ENCODE results near the gene TMEM154.

The TMEM154 gene

DNA sequence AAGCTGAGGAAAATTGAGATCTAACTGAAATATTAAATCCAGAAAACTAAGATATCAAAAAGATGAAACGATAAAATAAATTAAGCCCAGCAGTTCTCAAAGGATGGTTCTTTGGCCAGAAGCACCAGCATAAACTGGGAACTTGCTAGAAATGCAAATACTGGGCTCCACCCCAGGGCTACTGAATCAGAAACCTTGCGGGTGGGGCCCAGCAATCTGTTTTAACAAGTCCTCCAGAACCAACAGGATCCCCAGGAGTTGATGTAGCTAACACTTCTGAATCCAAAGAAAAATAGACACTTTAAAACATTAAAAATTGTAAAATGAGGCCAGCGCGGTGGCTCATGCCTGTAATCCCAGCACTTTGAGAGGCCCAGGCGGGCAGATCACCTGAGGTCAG, 14.1 kb upstream of the TMEM154 start:
- no peak for DNase-seq

DNA sequence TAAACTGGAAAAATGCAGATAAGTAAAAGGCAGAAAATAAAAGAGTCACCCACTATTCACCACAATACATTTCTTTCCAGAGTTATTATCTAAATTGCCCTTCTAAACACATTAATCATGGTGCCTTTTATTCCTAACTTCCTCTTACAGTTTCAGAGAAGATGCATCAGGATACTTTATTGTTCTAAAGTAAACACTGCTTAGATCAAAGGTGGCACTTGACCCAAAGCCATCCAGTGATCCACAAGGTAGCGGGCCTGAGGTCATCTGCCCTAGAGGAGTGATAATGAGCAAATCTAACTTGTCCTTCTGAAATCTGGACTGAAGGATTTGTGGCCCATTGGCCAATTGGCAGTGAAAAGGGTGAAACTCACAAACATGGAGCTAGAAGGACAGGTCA, 12.0 kb upstream of the TMEM154 start:
- DNase-seq, result no peak

DNA sequence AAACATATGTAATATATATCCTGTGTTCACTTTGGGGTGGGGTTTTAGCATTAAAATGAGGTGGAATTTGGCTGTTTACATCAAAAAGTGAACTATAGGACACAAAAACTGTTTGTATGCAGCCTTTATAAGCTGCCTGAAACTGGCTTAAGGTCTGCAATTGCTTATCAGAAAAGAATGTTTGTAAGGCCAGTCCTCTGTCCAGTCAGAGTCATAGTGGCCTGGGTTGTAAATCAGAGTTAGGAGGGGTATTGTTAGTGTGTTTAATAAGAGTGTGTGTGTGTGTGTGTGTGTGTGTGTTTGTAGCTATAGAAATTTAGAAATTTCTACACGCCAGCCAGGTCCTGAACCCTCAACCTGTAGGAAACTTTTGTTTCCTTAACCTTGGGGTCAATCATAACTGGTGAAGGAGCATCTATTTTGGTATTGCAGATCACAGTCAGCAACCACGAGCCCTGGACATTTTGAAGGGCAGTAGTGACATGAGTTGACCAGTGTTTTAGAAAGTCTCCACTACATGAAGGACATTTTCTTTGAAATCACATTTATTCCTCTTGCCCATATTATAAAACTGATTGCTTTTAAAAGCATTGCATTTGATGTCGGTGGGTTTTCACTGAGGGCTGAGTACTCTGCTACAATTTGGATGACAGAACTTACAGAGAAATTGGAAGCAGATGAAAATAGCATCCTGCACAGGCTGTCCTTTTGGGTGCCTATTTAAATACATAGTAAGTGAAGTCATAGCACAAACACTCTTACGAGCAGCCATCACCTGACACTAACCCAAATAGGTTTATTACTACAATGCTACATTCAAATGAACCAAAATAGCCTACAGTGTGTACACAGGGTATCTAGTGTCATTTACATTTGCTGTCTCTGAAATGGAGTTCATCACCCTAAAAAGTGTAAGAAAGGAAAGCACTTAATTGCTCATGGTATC, 11.2 kb upstream of the TMEM154 start:
- no peak for DNase-seq

DNA sequence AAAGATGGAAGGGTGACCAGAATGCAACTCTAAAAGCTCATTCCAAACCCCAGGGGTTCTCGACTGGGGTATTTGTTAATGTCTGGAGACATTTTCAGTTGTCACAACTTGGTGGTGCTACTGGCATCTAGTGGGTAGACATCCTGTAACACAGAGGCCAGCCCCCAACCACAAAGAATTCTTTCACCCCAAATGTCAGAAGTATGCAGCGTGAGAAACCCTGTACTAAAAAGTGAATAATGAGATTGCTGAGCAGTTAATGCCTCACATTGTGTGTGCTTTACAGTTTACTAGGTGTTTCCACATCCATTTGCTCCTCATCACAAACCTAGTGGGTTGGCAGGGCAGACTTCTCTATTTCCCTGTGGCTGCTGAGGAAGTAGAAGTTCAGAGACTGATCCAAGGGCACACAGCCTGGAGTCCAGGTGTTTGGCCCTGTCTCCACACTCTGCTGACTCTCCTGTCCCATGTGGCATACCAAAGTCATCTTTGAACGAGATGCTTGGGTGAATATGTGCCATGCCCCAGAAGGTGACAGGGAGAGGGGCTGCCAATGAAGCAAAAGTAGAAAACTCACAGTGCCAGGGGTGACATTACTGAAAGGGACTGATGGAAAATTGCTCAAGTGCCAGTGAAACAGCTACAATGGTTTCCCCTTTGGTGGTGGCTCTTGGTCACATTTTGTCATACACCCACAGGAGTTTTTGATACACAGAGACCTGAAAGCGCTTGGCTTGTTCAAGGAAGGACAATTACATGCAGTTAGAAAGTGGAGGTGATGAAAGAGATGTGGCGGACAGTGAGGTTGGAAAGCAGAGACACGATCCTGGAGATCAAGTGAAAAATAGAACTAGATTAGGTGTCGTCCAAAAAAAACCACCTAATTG, 10.1 kb upstream of the TMEM154 start:
- no peak for DNase-seq

DNA sequence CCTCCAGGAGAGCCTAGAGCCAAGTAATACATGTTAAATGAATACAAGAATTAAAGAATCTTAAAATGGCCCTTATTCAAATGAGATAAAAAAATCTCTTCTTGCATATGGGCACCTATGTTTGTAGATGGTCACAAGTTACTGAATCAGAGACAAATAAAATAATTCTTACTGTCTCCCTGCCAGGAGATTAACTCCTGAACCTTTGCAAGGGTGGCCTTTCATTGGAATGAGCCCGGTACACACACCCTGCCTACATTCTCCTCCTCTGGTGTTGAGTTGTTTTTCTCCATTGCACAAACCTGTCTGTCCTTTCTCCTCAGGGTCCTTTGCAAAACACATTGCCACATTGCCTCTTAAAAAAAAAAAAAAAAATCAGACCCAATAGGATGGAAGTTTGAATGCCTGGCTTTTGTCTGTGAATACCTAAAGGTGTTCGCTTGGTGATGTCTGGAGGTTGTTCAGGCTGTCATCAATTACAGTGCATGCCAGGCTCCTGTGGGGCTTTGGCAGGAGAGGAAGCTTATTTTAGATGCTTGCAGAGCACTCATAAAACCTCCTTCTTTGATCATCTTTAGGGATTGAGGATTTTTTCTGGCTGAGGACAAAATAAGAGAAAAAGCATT, 8.3 kb upstream of the TMEM154 start:
- DNase-seq, result no peak

DNA sequence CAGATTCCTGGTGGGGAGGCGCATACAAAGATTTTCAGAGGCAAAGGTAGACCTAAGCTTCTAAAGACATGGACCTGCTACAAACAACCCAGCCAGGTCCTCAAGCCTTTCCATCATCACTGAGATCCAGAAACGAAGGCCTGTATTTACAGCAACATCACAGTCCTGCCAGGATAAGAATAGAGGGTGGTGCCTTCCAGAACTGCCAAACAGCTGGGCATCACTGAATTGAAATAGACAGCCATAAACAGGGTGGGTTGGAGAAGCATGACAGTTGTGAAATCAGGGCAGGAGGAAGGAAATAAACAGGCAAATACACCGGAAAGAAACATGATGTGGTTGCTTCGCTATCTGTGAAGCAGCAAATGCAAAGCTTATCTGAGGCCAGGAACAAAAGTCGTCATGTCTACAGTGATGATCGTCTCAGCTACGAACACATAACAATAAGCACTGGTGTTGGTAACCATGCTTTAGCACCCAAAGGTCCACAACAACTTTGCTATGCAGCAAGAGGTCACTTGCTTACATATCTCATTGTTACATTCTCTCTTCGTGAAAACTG, 6.7 kb upstream of the TMEM154 start:
- DNase-seq, result no peak

DNA sequence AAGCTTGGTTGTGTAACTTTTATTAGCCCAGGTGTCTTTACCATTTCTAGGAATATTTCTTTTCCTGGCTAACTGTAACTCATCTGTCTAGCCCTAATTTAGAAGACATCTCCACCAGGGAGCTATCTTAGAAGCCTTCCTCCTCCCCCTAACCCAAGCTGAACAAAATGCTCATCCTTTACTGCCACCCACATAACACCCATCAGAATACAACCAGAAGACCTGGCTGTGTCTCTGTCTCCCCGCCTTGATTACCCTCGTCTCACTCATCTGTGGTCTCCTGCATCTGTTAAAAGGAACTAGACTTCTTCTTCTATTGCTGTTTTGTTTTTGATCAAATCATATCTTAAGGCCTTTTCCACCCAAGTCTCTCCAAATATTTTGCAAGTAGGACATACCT, 4.8 kb upstream of the TMEM154 start:
- no peak for DNase-seq

DNA sequence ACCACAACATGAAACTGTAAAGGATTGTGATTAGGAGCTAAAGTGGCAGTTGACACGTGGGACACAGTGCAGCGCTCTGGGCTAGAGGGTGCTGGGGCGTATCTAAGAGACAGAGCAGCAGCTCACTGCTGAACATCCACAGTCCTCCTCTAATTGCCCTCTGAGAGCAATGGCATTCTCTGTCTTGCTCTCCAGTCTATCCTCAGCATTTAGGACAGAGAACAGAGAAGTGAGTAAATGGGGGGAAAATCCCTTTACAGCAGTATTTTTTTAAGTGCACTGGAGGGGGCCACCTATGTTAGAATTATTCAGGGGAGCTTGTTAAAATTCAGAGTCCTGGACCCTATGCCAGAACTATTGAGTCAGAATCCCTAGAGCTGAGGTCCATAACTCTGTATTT, 4.2 kb upstream of the TMEM154 start:
- DNase-seq, result no peak

DNA sequence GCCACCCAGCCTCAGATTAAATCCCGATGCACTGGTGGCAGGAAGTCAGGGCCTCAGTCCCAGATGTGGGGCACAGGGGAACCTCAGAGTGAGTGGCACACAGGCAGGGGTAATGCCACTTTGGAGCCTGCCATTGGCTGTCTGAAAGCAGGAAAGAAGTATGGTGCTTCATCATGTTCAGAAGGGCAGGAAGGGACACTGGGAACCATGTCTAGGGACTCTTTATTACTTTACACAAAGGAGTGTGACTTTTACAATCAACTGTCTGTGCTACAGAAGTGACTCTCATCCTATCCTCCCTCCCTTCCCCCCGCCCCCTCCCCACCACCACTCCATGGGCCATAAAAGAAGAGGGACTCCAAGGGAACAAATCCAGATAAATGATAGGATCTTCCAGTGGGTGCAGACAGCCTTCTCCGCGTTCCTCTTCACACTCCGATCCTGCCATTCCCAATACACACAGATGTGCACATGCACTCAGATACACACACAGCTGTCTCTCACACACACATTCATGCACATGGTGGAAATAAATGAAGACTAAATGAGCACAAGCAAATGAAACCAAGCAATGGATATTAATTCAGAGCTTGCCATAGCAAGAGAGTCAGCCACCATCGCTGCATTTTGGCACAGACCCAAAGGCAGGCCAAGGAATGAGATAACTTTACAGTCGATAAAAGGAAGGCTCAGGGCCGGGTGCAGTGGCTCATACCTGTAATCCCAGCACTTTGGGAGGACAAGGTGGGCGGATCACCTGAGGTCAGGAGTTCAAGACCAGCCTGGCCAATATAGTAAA, 2.5 kb upstream of the TMEM154 start:
- no peak for DNase-seq

DNA sequence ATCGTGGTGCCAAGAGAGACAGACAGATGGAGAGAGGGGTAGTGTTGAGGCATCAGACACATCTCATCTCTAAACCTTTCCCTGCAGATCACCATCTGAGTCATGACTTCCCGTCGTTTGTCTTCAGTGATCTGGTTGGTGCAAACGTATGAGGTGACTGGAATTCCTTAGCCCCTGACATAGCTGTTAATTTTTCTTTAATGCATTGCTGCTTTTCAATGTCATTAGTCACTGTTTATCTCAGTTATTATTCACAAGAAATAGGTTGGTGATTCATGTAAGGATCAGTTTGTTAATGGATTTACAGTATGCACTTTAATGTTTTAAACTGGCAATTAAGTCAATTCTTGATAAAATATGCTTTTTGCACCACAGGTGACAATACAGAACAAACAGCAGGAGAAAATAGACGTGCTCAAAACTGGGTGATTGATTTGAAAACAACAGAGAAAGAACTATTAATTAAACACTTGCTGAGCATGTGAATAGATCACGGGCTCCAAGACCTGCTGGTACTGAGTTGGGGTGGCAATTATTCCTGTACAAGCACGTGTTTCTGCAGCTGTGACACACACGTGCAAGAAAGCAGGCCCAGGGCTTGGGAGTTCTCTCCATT, 1.3 kb upstream of the TMEM154 start:
- no peak for DNase-seq

DNA sequence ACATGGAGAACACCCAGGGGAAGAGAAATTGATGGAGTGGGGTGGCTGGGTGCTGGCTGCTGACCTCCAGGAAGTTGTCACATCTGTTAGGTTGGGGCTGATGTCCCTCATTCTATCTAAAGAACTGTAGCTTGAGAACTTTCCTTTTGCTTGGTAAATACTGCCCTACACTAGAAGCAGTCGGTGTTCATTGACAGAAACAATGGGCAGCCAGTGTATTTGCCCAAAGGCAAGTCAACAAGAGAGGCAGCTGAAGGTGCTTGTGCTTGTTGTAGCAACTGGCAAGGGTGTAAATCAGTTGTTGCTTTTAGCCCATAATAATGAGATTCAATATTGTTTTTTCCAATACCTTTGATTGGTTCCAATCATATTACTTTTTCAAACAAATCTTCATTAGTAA, 956 bp downstream of the TMEM154 start:
- DNase-seq, result no peak

DNA sequence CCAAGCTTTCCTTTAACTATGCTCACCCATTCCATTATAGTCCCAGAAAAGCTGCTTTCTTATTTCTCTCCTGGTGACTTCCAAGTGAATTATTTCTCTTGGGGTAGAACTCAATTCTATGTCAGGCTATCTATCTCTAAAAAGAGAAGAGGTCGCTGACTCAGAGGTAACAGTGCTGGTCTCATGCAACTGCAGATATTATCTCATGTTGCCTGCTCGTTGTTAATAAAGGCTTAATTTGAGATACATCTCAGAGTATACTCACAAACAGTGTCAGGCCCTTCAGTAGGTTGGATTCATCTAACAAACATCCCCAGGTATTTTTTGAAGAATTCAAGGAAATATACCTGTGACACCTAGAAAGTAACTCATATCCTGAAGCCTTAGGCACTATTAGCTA, 2.7 kb downstream of the TMEM154 start:
- DNase-seq, result no peak

DNA sequence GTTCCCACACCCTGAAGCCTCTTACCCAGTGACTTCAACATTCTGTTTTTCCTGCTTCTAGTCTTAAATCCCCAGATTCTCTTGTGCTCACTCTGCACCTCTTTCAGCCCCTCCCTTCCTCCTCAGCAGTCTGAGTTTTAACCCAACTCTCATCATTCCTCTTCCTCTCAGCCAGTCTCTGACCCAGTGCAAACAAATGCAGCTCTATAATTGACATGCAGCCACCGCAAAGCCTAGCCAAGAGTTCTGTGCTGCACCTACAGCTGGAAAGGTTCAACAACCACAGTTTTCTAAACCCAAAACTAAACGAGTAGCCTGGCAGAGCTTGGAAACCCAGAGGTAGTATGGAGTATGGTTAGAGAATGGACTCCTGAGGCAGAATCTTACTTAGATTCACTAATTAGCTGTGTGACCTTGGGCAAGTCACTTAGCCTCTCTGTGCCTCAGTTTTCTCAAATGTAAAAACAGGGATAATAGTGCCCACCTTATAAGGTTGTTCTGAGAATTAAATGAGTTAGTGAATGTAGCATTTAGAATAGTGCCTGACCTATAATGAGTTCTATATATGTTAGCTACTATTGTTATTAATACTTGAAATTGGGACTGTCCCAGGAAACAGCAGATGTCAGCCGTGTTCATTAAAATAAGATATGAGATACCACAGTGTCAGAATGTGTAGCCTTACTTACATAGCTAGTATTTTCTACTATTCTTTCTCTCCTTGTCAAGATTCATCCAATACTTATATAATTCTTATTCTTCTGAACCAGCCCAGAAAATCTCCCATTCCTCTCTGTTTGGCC, 3.5 kb downstream of the TMEM154 start:
- no peak for DNase-seq

DNA sequence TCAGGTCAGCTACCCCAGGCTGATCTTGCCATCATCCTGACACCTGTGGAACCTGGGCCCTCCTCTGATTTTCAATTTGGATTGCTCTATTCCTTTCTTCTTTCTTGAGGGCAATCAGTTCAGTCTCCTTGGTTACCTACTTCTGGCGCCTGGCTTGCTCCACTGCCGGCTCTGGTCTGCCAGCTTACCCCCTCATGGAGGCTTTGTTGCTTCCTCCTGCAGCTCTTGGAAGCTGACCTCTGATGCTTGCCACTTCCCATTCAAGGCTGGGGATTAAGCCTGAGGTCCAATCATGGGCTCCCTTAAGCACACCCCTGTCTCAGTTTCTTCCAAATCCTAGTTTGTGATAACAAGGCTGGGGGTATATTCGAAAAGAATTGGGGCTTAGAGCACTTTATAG, 5.4 kb downstream of the TMEM154 start:
- no peak for DNase-seq

DNA sequence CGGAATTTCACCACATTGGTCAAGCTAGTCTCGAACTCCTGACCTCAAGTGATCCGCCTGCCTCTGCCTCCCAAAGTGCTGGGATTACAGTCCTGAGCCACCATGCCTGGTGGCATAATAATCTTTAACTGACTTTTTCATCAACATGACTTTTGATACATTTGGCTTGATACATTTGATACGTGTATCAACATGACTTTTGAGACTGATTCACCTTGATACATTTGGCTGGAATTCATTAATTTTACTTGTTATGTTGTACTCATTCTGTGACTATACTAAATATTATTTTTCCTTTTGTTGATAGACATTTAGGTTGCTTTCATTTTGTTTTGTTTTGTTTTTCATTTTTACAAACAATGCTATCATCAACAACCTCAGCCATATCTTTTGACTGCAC, 6.3 kb downstream of the TMEM154 start:
- no peak for DNase-seq

DNA sequence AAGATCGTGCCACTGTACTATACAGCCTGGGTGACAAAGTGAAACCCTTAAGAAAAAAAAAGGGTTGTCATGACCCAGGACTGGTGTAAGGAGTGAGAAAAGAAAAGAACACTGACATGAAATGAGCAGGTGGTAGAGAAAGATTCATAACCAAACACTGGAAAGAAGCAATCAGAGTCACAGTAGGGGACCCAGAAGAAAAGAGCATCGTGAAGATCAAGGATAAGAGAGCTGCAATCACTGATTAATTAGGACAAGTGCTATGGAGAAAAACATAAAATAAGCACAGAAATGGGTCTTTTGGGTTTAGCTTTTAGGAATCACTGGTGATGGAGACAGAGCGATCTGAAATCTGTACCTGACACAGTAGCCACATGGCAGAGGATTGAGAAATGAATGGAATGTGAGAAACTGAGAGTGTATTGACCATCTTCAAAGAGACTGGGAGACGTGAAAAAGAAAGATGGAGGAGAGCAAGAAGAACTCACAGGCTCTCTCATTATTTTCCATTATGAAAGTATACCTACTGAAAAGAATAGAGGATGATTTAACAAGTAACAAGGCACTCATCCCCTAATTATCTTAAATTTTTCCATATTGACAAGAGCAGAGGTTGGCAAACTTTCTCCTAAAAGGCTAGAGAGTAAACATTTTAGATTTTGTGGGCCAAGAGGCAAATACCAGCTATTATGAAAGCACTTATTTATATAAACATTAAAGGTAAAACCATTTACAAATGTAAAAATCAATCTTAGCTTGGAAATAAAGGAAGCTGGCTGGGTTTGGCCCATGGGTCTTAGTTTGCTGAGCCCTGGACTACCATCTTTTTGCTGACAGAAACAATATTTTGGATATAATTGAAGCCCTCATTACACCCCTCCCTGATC, 7.3 kb downstream of the TMEM154 start:
- no peak for DNase-seq

DNA sequence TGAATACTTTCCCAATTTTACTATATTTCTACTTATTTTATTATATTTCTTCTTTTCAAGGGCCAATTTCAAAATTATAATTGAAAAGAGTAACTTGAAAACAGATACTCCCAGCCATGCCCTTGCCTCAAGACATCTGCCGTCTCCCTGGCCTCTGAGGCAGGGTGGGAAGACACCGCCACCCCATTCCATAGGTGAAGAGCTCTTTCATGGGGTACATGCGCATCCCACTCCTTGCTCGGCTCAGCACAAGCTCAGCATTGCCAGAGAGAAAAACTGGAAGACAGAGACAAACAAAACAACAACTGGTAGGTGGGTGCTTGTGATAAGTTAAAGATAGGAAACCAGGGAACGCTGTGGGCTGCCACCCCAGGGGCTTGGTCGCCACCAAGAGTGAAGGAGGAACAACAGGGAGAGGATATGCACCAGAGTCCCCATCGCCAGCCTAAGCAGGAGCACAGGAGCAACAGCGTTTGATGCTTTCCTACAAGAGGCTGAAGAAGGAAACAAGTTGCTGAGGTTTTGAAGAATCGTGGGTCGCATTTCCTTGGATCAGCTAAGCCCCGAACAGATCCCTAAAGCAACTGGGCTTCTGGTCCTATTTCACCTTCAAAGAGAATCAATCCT, 11.3 kb downstream of the TMEM154 start:
- DNase-seq, result no peak

DNA sequence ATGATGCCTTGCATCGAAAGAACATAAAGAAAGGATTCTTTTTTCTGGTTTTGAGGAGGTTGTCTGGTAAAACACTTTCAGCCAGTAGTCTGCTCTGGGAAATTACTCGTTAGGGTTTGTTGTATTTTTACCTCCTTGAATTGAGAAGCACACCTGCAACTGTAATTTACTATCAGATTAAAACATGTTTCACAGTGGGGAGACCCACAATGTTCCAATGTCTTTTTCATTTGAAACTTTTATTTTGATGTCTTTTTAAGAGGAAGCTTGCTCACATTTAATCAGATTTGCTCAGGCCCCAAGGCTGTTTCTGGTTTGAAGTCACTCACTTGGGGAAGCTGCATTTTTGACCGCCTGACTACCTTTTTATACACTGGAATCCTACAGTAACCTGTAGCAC, 12.0 kb downstream of the TMEM154 start:
- no peak for DNase-seq

DNA sequence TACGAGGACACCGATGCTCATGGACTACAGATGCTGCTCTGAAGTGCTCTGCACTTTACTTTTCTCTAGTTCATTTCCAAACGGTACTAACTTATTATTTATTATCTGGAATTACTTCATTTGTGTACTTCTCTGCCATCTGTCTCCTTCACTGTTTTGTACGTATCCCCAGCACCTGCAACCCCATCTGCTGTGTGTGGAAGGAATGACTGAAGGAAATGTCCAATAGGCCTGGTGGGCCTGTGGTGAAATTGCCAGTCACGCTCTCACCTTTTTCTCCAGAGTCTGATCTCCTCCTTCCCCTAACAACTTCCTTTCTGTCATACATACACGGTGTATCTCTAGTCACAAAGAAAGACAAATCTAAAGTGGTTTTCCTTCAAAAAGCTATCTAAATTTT, 12.9 kb downstream of the TMEM154 start:
- DNase-seq, result no peak
